H9 (cell line): ENCODE measurements around the gene PTPRK. TPM values are rescaled to one million over a fixed set of nuclear protein-coding genes. Genes with fewer than 3 reads are reported as not detected.

Experiments used
- DNase-seq: peaks from one replicate; pipeline ENCODE4 v3.0.0-alpha.2; 2017
- H2AFZ ChIP-seq: one replicate; pipeline ENCODE4 v1.6.1; 2013; ENCODE audit warnings: mild to moderate bottlenecking, low read length, control low read depth, moderate library complexity
- H2AK5ac ChIP-seq: 2 replicates; pipeline ENCODE4 v1.6.1; 2013; ENCODE audit warnings: low read length, control low read depth, mixed read lengths; ENCODE audit not compliant: insufficient read length
- H2BK120ac ChIP-seq: one replicate; pipeline ENCODE4 v1.6.1; 2013; ENCODE audit warnings: low read depth, mild to moderate bottlenecking, low read length, control low read depth, inconsistent platforms; ENCODE audit not compliant: poor library complexity, severe bottlenecking
- H2BK12ac ChIP-seq: 2 replicates; pipeline ENCODE4 v1.6.1; 2013; ENCODE audit warnings: low read length, control low read depth, mixed read lengths, low read depth; ENCODE audit not compliant: insufficient read length
- H2BK15ac ChIP-seq: 2 replicates; pipeline ENCODE4 v1.6.1; 2013; ENCODE audit warnings: low read depth, low read length, control low read depth
- H2BK20ac ChIP-seq: one replicate; pipeline ENCODE4 v1.6.1; 2013; ENCODE audit warnings: low read depth, mild to moderate bottlenecking, low read length, control low read depth, inconsistent platforms; ENCODE audit not compliant: poor library complexity, severe bottlenecking
- H2BK5ac ChIP-seq: 2 replicates; pipeline ENCODE4 v1.6.1; 2013; ENCODE audit warnings: low read length, control low read depth, mixed read lengths; ENCODE audit not compliant: insufficient read length
- H3K14ac ChIP-seq: 2 replicates; pipeline ENCODE4 v1.6.1; 2013; ENCODE audit warnings: low read length, control low read depth; ENCODE audit not compliant: insufficient read depth
- H3K18ac ChIP-seq: 2 replicates; pipeline ENCODE4 v1.6.1; 2013; ENCODE audit warnings: low read depth, mild to moderate bottlenecking, mixed read lengths, low read length, control low read depth; ENCODE audit not compliant: insufficient read length
- H3K23ac ChIP-seq: 2 replicates; pipeline ENCODE4 v1.6.1; 2013; ENCODE audit warnings: low read length, control low read depth, mixed read lengths, low read depth; ENCODE audit not compliant: insufficient read length
- H3K23me2 ChIP-seq: 2 replicates; pipeline ENCODE4 v1.6.1; 2013; ENCODE audit warnings: low read depth, mild to moderate bottlenecking, mixed read lengths, low read length, control low read depth; ENCODE audit not compliant: insufficient read length, poor library complexity, severe bottlenecking
- H3K27ac ChIP-seq: 2 replicates; pipeline ENCODE4 v1.5.1; 2013; ENCODE audit warnings: low read length, control low read depth, mixed read lengths, low read depth; ENCODE audit not compliant: insufficient read length
- H3K27me3 ChIP-seq: 2 replicates; pipeline ENCODE4 v1.6.1; 2013; ENCODE audit warnings: low read length, control low read depth, inconsistent platforms; ENCODE audit not compliant: insufficient read depth
- H3K4ac ChIP-seq: 2 replicates; pipeline ENCODE4 v1.6.1; 2013; ENCODE audit warnings: low read depth, mild to moderate bottlenecking, control low read depth, inconsistent platforms, low read length, moderate library complexity
- H3K4me1 ChIP-seq: 2 replicates; pipeline ENCODE4 v1.6.1; 2013; ENCODE audit warnings: low read length, control low read depth, inconsistent platforms; ENCODE audit not compliant: insufficient read depth
- H3K4me2 ChIP-seq: 2 replicates; pipeline ENCODE4 v1.6.1; 2013; ENCODE audit warnings: low read length, control low read depth, mixed read lengths; ENCODE audit not compliant: insufficient read length, insufficient read depth
- H3K56ac ChIP-seq: 2 replicates; pipeline ENCODE4 v1.6.1; 2013; ENCODE audit warnings: low read depth, mild to moderate bottlenecking, mixed read lengths, low read length, control low read depth; ENCODE audit not compliant: insufficient read length
- H3K79me1 ChIP-seq: 2 replicates; pipeline ENCODE4 v1.6.1; 2013; ENCODE audit warnings: low read depth, mild to moderate bottlenecking, moderate library complexity, low read length, control low read depth, inconsistent platforms; ENCODE audit not compliant: insufficient read depth, poor library complexity, severe bottlenecking
- H3K79me2 ChIP-seq: 2 replicates; pipeline ENCODE4 v1.6.1; 2013; ENCODE audit warnings: low read length, control low read depth, inconsistent platforms; ENCODE audit not compliant: insufficient read depth
- H3K9ac ChIP-seq: 2 replicates; pipeline ENCODE4 v1.6.1; 2013; ENCODE audit warnings: low read length, control low read depth, mixed read lengths; ENCODE audit not compliant: insufficient read length; ENCODE audit errors: extremely low read depth
- H3K9me3 ChIP-seq: one replicate; pipeline ENCODE4 v1.6.1; 2013; ENCODE audit warnings: low read depth, low read length, inconsistent platforms; ENCODE audit not compliant: control insufficient read depth
- H3T11ph ChIP-seq: one replicate; pipeline ENCODE4 v1.6.1; 2013; ENCODE audit warnings: mild to moderate bottlenecking, low read length, control low read depth, inconsistent platforms
- H4K20me1 ChIP-seq: one replicate; pipeline ENCODE4 v1.6.1; 2013; ENCODE audit not compliant: control insufficient read depth, insufficient read length, insufficient read depth
- H4K5ac ChIP-seq: 2 replicates; pipeline ENCODE4 v1.6.1; 2013; ENCODE audit warnings: low read depth, mild to moderate bottlenecking, mixed read lengths, low read length, control low read depth; ENCODE audit not compliant: insufficient read length
- H4K8ac ChIP-seq: replicated peaks from 2 replicates; pipeline ENCODE4 v1.6.1; 2013; ENCODE audit warnings: low read length, control low read depth, mixed read lengths, low read depth; ENCODE audit not compliant: insufficient read length
- H4K91ac ChIP-seq: 2 replicates; pipeline ENCODE4 v1.6.1; 2013; ENCODE audit warnings: low read depth, mild to moderate bottlenecking, moderate library complexity, mixed read lengths, low read length, control low read depth; ENCODE audit not compliant: insufficient read length
- H3K27ac Mint-ChIP-seq, 3 experiments: 2 replicates in 2 of 3; 3 replicates in 1 of 3; pipeline ENCODE4 v1.8.0; 2020 to 2021; ENCODE audit warnings: mixed read lengths in 3 of 3, mild to moderate bottlenecking in 1 of 3, moderate library complexity in 1 of 3
- H3K27me3 Mint-ChIP-seq: 2 replicates; pipeline ENCODE4 v1.8.0; 2021; ENCODE audit warnings: low read depth, mild to moderate bottlenecking, moderate library complexity, mixed read lengths
- H3K36me3 Mint-ChIP-seq, 3 experiments: 2 replicates in 2 of 3; 3 replicates in 1 of 3; pipeline ENCODE4 v1.8.0; 2020 to 2021; ENCODE audit warnings: low read depth in 3 of 3, mixed read lengths in 3 of 3; ENCODE audit not compliant: insufficient read depth in 1 of 3
- H3K4me1 Mint-ChIP-seq, 2 experiments: 2 replicates each; pipeline ENCODE4 v1.8.0; 2020; ENCODE audit warnings: mixed read lengths in 2 of 2
- H3K4me3 Mint-ChIP-seq, 2 experiments: 2 replicates in 1 of 2; 3 replicates in 1 of 2; pipeline ENCODE4 v1.8.0; 2020 to 2021; ENCODE audit warnings: mild to moderate bottlenecking in 2 of 2, mixed read lengths in 2 of 2, moderate library complexity in 1 of 2
- H3K9me3 Mint-ChIP-seq, 2 experiments: 2 replicates in 1 of 2; 3 replicates in 1 of 2; pipeline ENCODE4 v1.8.0; 2020; ENCODE audit warnings: mild to moderate bottlenecking in 2 of 2, mixed read lengths in 2 of 2, moderate library complexity in 1 of 2
- WGBS: extraction: QIAGEN DNeasy Blood & Tissue Kit; methylation state at CpG from one replicate; pipeline ENCODE4 v1.1.7; 2013; ENCODE audit warnings: missing lambda C conversion rate, low lambda C conversion rate, mixed read lengths; ENCODE audit not compliant: insufficient read length; ENCODE audit errors: extremely low coverage; 5-methylcytosine and 5-hydroxymethylcytosine counted together
- total RNA-seq: library from RNA; stranded (reverse); gene quantifications from 2 replicates; pipeline ENCODE4 v1.2.1, GENCODE V29; 2021
- TF ChIP-seq, protein P1 (sequence below): fragments of 200-600 bp; sonication (generic); conservative IDR thresholded peaks from 3 replicates; pipeline ENCODE4 v1.8.0; 2021; ENCODE audit warnings: antibody characterized with exemption, mild to moderate bottlenecking

PTPRK gene
- total RNA-seq, 1 experiment from 2014 or later, result 47.9 TPM

DNA sequence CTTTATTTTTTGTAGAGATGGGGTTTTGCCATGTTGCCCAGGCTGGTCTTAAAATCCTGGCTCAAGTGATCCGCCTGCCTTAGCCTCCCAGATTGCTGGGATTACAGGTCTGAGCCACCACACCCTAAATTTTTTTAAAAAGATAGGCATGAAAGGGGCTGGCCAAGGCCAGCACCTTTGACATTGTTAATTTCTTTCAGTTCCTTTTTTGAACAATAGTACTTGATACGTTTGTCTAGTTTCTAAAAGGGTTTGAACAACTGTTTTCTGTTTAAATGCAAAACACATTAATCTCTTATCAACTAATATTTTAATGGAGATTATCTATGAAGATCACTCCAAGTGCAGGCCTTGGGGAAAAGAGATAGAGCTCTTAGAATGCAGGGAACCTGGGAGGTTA is 37.6 kb upstream of the PTPRK start:
- WGBS, result no CpG with 5 or more reads among the region's 2 CpGs
- Histone ChIP-seq H3K4me2 (no peak overlapping the region), H4K5ac (no peak overlapping the region), H3K9ac (no peak overlapping the region), H4K91ac (no peak overlapping the region), H3K56ac (no peak overlapping the region), H3K9me3 (no peaks in the 10 kb centered on the region), H2BK12ac (no peak overlapping the region), H4K20me1 (no peaks in the 10 kb centered on the region), H3K18ac (no peak overlapping the region), H2BK15ac (no peak overlapping the region), H2BK120ac (no peak overlapping the region), H3K23me2 (no peaks in the 10 kb centered on the region), H3K14ac (no peak overlapping the region), H2BK20ac (no peak overlapping the region), H3K79me2 (no peaks in the 10 kb centered on the region), H3K27me3 (no peaks in the 10 kb centered on the region), H3K79me1 (no peaks in the 10 kb centered on the region), H2AK5ac (no peak overlapping the region), H3K4me1 (no peaks in the 10 kb centered on the region), H3K4ac (no peak overlapping the region), H2AFZ (no peak overlapping the region), H4K8ac (no peak overlapping the region), H3K23ac (no peak overlapping the region), H2BK5ac (no peak overlapping the region), H3K27ac (no peak overlapping the region), H3T11ph (no peak overlapping the region)
- Mint-ChIP-seq H3K27me3 (no peaks in the 10 kb centered on the region), H3K36me3 (no peaks in the 10 kb centered on the region), H3K9me3 (no peaks in the 10 kb centered on the region), H3K27ac (no peak overlapping the region), H3K4me1 (peaks cover 0 to 3% of the 10 kb centered on the region in 2 experiments; a peak in 1 of 4 replicates), H3K4me3 (no peak overlapping the region)
- no peak for DNase-seq
- TF ChIP-seq, protein P1, sequence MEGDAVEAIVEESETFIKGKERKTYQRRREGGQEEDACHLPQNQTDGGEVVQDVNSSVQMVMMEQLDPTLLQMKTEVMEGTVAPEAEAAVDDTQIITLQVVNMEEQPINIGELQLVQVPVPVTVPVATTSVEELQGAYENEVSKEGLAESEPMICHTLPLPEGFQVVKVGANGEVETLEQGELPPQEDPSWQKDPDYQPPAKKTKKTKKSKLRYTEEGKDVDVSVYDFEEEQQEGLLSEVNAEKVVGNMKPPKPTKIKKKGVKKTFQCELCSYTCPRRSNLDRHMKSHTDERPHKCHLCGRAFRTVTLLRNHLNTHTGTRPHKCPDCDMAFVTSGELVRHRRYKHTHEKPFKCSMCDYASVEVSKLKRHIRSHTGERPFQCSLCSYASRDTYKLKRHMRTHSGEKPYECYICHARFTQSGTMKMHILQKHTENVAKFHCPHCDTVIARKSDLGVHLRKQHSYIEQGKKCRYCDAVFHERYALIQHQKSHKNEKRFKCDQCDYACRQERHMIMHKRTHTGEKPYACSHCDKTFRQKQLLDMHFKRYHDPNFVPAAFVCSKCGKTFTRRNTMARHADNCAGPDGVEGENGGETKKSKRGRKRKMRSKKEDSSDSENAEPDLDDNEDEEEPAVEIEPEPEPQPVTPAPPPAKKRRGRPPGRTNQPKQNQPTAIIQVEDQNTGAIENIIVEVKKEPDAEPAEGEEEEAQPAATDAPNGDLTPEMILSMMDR, result no peak
